Placental epithelial cell (primary cell): ENCODE data around the gene PSMB3. TPM values are rescaled to one million over a fixed set of nuclear protein-coding genes. Genes with fewer than 3 reads are reported as not detected.
A peak's percentile ranks its signal among the peaks of the same experiment; 100 is the strongest.

ENCODE experiments used
- small RNA-seq: library from RNA; depleted of rRNA; stranded (forward); fragments of <200 nt; gene quantifications from one replicate; pipeline ENCODE3, GENCODE V24; 2012
- total RNA-seq: library from RNA; depleted of rRNA; stranded (reverse); fragments of >200 nt; gene quantifications from 2 replicates; pipeline ENCODE4 v1.2.3, GENCODE V29; 2012

The PSMB3 gene
- total RNA-seq, result 150 and 406 TPM in 2 replicates

GRCh38 chr17:38752308-38753070 is at the start of gene PSMB3:
Gene PSMB3 (plus strand): TSS chr17:38752741. CDS start chr17:38752827, 86 bp downstream.

DNA sequence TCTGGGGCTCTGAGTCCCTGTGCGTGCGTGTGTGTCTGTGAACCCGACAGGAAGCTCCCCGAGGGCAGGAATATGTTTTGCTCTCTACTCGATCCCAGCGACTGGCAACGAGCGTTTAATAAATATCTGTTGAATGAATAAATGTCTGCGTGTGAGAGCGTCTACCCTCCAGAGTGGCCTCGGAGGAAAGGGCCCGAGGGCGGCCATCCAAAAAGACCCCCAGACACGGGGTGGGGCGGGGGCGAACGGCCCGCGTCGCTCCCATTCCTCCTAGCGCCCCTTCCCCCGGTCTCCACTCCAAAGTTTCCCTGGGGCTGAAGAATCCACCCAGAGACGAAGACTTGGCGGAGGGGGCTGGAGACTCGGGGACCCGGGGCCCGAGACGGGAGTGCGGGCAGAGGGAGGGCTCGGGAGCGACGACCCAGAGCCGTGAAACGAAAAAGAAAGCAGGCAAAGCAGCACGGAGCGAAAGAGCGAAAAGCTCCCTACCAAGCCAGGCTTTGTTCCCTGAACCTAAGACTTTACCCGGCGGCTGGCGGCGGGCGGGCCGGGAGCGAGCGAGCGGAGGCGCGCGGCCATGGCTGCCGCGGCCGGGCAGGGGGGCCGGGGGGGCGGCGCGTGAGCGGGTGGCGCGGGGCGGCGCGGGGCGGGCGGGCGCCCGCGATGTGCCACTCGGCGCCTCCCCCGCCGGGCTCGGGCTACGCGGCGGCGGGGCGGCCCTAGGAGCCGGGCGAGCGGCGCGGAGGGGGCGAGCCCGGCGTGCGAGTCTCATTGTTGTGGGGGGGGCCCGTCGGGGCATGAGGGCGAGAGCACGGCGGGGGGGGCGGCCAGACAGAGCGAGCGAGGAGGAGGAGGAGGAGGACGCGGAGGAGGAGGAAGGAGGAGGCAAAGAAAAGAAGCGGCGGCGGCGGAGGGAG is 47.7 kb upstream of the PSMB3 start, which contains the start of gene MLLT6:
Gene MLLT6 (plus strand): TSS at position 668 of the 917 bp plus-strand sequence. CDS start 360 bp downstream, outside the sequence.

DNA sequence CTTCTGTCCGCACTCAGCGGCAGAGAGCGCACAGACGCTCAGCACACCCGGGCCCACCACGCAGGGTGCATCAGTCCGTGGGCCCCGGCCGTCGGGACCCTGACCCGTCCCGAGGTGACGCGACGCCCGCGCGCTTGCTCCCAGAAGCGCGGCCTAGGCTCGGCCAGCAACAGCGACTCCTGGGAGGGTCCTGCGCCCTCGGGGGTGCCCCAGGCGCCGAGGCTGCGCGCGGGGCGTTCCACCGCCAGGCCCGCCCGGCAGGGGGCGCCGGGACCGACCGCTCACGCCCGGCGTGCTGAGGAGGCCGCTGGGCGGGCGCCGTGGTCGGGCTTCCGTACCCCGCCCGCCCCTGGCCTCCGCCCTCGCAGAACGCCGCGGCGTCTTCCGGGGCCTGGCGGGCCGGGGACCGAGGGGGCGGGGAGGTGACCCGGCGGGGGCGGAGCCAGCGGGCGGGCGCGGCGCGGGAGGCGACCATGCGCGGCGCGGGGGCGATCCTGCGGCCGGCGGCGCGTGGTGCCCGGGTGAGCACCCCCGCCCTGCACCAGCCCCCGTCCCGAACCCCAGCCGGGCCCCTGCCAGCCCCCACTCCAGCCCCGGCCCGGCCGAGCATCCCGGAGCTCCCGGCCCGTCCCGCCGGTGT is 22.5 kb upstream of the PSMB3 start, which contains the start of gene CISD3:
Gene CISD3 (plus strand): TSS at position 456 of the 640 bp plus-strand sequence. CDS start 18 bp downstream, at position 474.

DNA sequence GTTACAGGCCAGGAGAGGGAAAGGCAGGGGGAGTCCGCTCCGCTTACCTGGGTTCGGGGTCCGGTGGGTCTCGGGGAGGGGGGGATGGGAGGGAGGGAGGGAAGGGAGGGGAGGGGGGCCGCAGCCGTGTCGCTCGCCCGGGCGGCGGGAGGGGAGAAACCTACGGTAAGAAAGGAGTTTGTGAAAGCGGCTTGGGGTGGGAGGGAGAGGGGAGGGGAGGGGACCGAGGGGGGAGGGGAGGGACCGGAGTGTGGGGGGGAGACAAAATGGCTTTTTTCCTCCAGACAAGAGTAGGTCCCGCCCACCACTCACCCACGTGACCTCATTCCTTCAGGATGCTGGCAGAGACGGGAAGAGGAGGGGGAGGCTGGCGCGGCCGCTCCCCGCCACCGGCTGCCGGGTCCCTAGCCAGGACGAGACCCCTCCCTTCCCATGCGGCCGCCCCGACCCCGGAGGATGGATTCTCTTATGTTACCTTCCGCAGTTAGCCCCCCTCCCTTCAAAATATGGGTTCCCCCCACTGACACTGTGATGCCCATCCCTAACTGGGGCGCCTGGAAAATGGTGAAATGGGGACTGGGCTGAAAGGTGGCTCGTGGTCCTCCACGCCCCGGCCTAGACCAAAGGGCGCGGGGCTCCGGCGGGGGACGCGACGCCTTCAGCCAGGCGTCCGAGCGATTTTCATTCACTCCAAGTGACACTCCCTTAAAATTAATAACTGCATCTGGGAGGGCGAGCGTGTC is 4.2 kb upstream of the PSMB3 start, which contains the start of gene PCGF2:
Gene PCGF2 (minus strand): TSS at position 188 of the 743 bp plus-strand sequence. CDS start 7,934 bp downstream, outside the sequence.

GRCh38 chr17:38799501-38800236 is 47.1 kb downstream of the PSMB3 start, which contains the start of gene PIP4K2B:
Gene PIP4K2B (minus strand): TSS chr17:38799556. CDS start chr17:38799424, 132 bp downstream.

Small RNA genes lying within 50 kb of the gene (small RNA-seq; reads per million reads assigned to genes)
- gene MIR4726 (not detected), gene RNA5SP440 (0.32 reads per million, percentile 8 among the genes with 10 or more reads in this experiment), gene RNU6-866P (not detected)

Other genes with a start within 250 kb of the PSMB3 start
- gene SRCIN1, start 146.8 kb upstream of the PSMB3 start, total RNA-seq, result 0.22 TPM in 1 of 2 replicates, not detected in the other
- gene EPOP, start 77.8 kb upstream of the PSMB3 start, total RNA-seq, result 2.4 and 6.2 TPM in 2 replicates
- gene MLLT6, start 47.5 kb upstream of the PSMB3 start, total RNA-seq, result 42.8 and 49.0 TPM in 2 replicates
- gene CISD3, start 22.4 kb upstream of the PSMB3 start, total RNA-seq, result 3.5 and 4.3 TPM in 2 replicates
- gene PCGF2, start 4.4 kb upstream of the PSMB3 start, total RNA-seq, result 3.4 and 6.3 TPM in 2 replicates
- 36.5 and 39.0 TPM in 2 replicates for gene PIP4K2B, start 46.8 kb downstream of the PSMB3 start, total RNA-seq
- 5.1 and 12.2 TPM in 2 replicates for gene CWC25, start 72.6 kb downstream of the PSMB3 start, total RNA-seq
- gene RPL23, start 101.0 kb downstream of the PSMB3 start, total RNA-seq, result 684 and 1,544 TPM in 2 replicates
- gene LASP1, start 117.3 kb downstream of the PSMB3 start, total RNA-seq, result 243 and 373 TPM in 2 replicates
- under 0.01 TPM in 1 of 2 replicates, not detected in the other for gene FBXO47, start 214.7 kb downstream of the PSMB3 start, total RNA-seq